NCI-H1436 (cell line): ENCODE results near the gene RCAN1.
"Not testable (repeated sequence)": the region's sequence is repeated elsewhere in the genome, so short reads cannot be mapped to it uniquely, and the experiment has no call there.

ENCODE experiments used
- DNase-seq: peaks from one replicate; lab custom pipeline; 2025; lab: John Stamatoyannopoulos, UW

RCAN1 gene

DNA sequence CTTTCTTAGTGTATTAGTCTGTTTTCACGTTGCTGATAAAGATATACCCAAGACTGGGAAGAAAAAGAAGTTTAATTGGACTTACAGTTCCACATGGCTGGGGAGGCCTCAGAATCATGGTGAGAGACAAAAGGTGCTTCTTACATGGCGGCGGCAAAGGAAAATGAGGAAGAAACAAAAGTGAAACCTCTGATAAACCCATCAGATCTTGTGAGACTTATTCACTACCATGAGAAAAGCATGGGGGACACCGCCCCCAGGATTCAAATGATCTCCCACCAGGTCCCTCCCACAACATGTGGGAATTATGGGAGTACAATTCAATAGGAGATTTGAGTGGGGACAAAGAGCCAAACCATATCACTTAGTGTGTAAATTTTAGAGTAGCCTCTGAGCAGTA, 46.1 kb downstream of the RCAN1 start:
- not testable (repeated sequence) for DNase-seq

DNA sequence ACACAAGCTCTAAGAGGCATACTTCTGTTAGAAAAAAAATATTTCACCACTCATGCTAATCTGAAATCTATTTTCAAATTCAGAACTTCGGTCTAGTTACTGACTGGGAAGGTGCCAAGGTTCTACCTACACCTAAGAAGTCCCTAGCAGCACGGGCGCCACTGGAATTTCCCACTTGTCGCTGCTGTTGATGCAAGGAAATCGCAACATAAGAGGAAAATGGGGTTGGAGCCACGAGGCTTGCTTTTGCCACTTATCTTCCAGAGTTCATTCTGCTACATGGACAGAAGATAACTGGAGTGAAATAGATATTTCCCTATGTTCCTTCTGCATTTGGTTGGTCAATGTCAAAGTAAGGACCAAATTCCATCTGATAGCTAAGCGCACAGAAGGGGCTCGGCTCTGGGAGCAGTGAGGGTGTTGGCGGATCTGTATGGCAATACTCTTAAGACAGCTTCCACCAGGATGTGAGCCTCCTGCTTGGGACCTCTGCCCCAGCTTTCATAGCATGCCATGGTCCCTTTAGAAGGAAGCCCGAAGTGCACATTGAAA, 47.2 kb downstream of the RCAN1 start:
- no peak for DNase-seq

DNA sequence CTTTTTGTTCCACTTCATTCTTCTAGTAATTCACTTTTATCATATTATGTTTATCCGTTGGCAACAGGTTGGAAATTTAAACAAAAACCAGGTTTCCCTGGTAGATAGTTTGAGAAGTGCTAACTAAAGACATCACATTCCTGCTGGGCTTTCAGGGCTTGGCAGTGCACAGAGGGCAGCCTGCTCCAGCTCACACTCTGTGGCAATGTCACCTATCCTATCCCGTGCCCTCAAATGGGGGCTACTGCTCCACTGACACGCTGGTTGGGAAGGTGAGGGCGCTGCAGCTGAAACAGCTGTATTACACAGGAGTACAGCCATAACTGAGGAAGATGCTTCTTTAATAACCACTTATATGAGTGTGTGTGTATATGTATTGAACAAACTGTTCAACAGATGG, 49.7 kb downstream of the RCAN1 start:
- DNase-seq: no peak

DNA sequence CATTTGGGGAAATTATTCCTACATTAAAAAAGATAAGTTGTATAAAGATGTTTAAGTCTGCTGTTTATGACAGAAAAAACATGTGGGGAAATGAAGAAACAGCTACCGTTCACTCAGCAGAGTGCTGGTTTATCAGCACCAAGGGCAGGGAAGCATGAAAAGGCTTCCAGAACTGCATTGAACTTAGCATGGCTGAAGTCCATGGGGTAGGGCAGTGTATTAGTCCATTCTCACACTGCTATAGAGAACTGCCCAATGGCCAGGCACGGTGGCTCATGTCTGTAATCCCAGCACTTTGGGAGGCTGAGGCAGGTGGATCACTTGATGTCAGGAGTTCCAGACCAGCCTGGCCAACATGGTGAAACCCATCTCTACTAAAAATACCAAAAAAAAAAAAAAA, 51.5 kb downstream of the RCAN1 start:
- DNase-seq: not testable (repeated sequence)

DNA sequence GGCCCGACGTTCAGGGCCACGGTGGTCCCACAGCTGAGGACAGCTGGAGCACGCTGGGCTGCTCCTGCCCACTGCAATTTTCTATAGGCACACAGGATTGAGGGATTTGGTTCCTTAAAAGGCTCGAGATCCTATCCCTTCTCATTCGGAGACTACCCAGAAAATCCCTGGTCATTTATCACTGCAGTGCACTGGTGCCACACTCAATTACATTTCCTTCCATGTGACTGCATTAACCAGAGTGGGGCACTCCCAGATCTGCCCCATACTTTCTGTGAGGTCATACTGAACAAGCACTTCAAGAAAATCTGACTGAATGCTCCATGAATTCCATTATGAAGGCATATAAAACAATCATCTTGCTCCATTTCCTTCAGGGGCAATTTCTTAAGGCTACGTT, 53.1 kb downstream of the RCAN1 start:
- no peak for DNase-seq

DNA sequence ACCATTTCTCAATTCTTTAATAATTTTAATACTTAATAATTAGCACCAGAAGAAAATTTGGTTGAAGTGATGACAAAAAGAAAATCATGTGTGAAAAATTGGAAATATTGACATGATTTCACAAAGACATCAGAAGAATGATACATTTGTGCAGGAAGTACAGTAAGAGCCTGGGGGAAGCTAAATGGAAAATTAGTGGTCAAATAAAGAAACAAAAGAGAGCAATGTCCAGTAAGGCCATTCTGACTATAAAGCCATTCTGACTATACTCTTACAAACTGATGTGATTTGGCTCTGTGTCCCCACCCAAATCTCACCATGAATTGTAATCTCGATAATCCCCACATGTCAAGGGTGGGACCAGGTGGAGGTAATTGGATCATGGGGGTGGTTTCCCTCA, 54.3 kb downstream of the RCAN1 start:
- no peak for DNase-seq

DNA sequence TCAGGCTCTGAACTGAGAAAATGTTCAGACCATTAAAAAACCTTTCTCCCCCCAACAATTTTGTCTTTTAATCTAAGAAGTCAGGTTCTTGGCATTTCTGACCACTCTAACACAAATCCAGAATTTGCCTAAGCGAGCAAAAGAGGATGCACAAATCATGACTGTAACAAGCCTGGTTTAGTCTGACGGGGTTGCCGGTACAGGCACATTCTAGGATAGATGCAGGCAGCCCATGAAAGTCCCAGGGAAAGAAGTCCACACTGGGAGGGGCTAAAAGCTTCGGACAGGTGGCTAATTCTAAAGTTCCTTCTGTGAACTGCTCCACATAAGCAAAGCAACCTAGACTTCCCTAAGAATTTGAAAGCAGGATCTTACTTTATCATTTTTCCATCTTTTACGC, 54.9 kb downstream of the RCAN1 start:
- no peak for DNase-seq

DNA sequence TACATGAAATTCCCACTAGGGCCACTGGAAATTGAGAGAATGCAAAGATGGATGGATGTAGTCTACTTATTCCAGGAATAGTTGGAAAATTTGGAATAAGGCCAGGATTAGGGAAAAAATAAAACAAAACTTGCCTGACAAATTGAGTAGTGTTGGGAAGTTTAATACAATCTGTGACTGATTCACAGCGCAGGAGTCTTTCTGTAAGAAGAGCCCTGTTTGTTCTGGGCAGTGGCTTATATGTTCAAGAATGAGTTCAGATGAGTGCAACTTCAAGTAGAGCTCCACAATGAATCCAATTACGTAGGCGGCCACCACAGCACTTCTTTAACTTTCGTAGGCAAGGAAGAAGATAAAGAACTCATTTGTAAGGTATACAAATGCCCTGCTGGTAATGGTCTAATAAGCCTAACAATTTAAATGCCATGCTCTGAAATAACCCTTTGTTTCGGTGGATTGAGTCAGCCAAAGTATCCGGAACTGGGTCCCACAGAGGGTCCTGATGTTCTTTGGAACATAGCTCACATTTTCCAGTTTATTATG, 55.8 kb downstream of the RCAN1 start:
- no peak for DNase-seq

DNA sequence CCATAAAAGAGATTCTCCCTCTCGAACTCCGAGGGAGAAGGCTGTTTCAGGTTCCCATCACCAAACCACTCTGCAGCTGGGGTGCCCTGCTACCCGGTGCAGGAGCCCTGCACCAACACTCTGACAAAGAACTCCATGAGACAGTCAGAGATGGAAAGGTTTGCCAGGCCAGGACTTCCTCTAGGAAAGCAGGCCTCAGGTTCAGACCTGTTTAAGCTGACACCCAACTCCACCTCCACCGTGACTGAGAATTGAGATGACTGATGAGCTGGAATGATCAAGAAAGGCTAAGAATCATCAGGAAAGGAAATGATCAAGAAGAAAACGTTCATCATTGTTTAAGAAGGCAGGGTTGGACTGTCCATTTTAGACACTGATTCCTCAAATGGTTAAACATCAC, 56.7 kb downstream of the RCAN1 start:
- no peak for DNase-seq

DNA sequence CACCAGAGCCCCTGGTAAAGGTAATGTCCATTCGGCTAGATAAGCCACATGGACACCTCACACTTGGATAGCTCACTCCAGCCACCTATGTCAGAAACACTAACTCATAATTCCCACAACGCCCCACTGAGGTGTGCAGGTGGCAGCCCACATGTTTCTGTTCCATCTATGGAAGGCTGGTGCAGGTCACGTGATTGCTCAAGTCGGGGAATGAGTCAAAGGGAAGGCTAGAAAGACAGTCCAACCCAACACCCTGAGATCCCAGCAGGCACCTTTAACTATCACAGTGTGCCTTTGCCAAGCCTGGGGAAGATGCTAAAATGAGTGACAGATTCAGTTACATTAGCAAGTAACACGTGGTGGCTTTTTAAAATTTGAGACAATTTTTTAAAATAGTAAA, 57.7 kb downstream of the RCAN1 start:
- DNase-seq: no peak

DNA sequence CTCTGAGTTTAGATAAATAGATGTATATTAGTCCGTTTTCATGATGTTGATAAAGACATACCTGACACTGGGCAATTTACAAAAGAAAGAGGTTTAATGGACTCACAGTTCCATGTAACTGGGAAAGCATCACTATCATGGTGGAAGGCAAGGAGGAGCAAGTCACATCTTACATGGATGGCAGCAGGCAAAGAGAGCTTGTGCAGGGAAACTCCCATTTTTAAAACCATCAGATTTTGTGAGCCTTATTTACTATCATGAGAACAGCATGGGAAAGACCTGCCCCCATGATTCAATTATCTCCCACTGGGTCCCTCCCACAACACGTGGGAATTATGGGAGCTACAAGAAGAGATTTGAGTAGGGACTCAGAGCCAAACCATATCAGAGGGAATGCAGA, 60.2 kb downstream of the RCAN1 start:
- DNase-seq: not testable (repeated sequence)

DNA sequence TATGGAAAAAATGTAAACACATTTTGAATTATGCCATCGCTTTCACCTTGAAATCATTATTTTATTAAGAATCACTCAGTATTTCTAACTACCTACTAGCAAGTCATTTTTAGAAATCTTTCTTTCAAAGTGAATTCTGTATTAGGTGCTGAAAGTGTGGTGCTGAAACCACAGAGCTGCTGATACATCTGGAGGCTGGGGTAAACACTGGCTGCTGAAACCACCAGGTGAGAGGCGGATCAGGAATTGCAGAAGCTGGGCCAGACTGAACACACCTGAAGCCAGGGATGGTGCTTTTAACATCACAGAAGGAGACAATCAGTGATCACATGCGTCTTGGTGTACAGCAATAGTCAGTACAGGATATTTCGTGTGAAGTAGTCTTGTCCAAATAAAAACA, 60.7 kb downstream of the RCAN1 start:
- no peak for DNase-seq

DNA sequence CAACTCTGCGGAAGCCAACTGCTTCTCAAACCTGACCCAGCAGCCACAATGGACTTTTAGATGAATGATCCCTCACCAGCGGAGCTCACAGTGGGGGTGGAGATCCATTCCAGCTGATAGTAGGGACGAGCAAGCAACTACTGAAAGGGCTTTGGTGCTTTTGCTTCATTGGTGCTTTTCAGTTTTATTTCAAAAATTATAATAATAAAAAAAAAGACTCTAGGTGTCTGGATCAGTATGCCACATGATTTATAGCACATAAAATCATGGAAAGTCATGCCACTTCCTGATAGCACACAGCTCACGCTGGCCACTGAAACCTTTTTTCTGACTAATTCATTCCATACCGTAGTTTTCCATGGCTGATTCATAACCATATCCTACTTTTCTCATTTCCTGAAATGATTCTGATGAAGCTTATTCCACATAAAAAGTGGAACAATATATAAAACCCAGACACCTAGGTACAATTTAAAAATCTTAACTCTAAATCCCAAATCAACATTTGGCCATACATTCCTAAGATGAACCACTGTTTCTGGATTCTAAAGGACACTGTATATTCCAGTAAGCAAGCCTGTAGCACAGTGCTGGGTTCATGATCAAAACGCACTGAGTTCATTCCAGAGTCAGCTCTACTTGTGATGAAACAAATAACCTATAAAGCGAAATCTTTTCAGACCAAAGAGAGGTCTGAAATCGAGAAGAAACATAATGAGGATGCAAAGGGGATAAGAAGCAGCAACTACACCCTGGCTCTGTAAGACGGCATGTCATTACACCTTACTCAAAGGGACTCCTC, 61.6 kb downstream of the RCAN1 start:
- no peak for DNase-seq

DNA sequence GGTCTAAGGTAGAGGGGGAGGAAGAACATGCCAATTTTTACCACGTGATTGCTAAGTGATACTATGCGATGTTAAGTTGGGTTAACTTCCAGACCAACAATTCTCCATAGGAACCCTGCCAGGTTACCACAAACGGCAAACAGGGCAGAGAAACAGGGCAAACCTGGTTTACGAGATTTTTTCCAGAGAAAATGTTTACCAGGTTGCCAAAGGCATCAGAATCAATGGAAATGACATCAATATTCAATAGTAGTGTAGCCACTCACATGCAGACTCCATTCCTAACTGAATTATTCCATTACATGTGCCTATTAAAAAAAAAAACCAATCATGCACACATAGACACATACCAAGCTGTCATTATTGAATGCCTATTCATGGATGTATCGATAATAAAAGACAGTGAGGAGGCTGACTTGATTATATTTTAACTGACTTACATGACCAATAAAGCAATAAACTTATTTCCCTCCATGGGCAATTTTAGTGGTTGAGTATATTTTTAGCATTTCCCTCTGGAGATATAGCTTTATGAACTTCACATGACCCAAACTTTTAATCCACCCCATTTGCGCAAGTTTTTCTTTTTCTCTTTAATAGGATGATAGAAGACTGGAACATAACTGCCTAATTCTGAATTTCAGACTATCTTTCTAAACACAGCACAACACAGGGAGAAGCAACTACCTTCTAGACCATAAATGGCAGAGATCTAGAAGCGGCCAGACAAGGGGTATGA, 62.4 kb downstream of the RCAN1 start:
- no peak for DNase-seq

DNA sequence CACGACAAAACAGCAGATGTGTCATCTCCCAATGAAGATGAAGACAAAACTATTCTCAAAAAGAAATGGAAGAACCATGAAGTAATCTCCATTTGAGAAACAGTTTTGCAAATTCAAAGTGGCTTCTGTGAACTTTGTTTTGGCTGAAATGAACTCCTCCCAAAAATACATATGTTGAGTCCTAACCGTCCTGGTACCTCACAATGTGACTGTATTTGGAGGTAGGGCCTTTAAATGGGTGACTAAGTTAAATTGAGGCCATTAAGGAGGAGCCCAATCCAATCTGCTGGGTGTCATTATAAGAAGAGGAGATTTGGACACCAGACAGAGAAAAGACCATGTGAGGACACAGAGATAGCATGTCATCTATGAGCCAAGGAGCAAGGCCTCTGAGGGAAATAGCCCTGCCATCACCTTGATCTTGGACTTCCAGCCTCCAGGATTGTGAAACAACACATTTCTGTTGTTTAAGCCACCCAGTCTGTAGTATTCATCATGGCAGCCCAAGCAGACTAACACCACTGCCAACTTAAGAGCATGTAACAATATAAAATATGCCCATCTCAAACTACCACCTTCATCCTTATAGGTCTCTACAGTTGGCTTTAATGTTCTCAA, 64.6 kb downstream of the RCAN1 start:
- DNase-seq: no peak

DNA sequence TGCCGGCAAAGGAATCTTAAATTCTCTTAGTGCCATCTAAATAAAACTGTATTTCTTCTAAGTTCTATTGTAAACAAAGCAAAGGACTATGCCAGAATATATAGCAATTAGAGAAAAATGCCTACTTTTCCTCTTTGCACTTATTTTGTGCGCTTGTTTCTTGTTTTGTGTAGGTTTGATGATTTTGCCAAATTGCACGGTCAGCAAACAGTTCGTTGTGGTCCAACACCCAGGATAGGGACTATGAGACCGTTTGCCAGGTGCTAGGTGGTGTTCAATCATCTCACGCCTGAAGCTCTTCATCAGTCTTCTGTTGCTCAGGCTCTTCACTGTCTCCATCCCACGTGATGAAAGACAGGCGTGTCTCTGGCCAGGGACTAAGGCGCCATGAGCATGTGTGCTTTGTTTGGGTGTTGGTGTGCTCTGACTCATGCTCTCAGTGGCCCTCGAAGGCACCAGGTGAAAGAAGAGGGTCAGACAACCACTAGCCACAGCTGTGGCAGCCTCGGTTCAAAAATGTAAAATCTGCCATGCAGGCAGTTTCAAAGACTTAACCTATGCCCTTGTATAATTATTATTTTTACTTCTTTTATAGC, 66.0 kb downstream of the RCAN1 start:
- DNase-seq: no peak

DNA sequence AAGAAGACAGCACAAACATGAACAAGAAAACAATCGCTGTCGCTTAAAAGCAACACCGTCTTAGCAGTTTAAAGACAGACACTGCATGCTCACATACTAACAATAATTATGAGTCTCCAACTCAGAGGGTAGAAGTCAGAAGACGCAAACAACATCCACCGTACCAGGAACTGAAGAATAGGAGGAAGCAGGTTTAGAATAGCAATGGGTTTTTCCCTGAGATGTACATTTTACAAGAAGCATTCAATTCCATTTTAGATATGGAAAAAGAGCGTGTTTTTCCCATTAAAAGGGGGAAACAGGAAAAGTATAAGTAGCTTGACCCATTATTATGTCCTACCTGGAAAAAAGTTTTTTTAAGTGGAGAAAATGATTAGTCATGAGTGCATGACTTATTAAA, 68.4 kb downstream of the RCAN1 start:
- DNase-seq: no peak

DNA sequence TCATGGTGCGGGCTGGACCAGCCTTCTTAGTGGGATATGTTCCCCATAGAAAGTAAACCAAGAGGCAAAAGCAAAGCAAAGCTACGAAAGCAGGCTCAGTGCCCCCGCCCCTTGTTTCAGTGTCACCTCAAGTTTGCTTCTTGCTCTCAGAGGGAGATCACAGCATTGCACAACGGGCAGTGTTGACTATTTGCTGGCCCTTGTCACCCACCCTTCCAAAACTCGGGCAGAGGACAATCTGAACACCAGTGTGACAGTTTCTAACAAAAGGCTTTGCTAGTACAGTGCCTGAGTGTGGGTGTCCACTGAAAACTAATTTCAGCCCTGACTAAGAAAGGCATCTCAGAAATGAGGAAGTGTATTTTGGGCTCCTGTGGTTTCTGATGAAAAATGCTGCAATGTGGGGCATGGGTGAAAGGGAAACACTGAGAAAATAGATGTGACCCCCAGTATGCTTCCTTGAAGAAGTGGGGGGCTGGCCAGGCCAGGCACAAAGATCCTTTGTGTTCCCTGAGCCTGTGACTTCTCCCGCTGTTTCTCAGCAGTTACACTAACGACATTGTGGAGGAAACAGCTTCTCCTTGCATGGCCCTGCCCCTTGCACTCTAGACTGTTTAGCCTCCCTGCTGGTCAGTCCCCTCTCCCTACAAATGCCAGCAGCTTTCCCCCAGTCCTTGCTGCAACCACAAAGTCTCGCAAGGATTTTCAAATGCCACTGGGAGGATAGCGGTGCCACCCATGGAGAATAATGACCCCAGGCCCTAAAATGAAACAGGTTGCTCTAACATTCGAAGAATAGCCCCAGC, 69.6 kb downstream of the RCAN1 start:
- no peak for DNase-seq

DNA sequence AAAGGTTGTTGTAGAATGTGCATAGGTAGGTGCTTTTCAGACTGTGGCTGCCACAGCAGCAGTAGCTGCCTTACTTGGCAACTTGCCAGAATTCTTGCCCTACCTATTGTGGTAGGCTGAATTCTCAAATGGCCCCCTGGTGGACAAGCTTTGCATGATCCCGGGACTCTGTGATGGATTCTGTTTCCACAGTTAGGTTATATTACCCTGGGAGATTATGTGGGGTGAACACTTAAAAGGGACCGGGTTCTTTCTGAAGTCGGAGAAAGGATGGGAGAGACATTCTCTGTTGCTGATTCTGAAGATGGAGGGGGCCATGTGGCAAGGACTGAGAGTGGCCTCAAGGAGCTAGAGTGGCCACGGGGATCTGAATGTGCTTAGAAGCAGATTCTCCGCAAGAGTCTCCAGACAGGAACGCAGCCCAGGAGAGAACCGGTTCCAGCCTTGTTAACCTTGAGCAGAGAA, 70.8 kb downstream of the RCAN1 start:
- DNase-seq: peak; percentile 11

DNA sequence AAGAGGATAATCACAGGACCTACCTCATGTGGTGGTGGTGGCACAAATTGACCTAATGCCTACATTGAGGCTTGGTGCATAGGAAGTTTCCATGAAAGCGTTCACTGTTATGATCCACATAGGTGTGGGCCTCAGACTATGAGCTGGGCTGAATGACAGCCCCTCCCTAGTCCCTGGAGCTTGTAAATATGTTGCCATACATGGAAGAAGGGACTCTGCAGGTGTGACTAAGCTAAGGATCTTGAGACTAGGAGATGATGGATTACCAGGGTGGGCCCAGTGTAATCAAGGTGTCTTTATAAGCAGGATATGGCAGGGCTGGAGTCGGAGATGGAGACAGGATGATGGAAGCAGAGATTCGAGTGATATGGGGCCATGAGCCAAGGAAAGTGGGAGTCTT, 71.9 kb downstream of the RCAN1 start:
- no peak for DNase-seq

DNA sequence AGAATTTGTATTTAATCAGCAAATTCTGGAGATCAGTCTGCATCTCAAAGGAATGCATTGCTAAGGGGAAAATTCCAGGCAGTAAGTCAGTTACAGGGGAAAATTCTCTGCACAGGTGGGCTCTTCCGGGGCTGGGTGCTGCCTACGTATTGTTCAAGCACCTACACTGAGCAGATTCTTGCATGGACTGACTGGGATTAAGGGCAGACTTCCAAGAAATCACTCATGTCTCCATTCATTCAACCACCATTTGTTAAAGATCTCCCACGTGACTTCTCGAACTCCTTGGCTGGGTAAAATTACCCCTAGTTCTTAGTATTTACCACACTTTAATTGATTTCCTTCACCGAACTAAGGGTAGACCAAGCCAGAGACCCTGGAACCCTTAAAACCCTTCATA, 74.7 kb downstream of the RCAN1 start:
- DNase-seq: no peak
